ENCODE data around the gene SARNP. TPM values are rescaled to one million over a fixed set of nuclear protein-coding genes. Genes with fewer than 3 reads are reported as not detected.

SARNP gene
- total and polyA plus RNA-seq, 9 donors, result 48.0 to 89.3 (median 59.7) TPM

- 39 to 55% (median 42%) methylated on average over 1 of the region's 1 CpG for WGBS, 3 donors
- Histone ChIP-seq H3K4me1 (ENCODE audit: insufficient read depth) (peaks cover 4% of the 10 kb centered on the region), H3K27me3 (no peaks in the 10 kb centered on the region), H3K4me3 (no peak overlapping the region), H3K27ac (no peak overlapping the region), H3K36me3 (no peaks in the 10 kb centered on the region), H3K9me3 (no peaks in the 10 kb centered on the region)
- TF ChIP-seq CTCF (IDR thresholded peaks at IDR 0.05) (no peak), POLR2A (IDR thresholded peaks at IDR 0.05) (no peak), EP300 (IDR thresholded peaks at IDR 0.05) (no peak)
- no peak for DNase-seq
- intact Hi-C loops (cut with DNase I), result loop anchor here in 1 of 4 donors (10.0 kb wide), 1 partner anchor 57 kb away; no protein-coding TSS in a partner anchor
Observed at GRCh38 chr12:55812088-55812487, 5.4 kb downstream of the SARNP start.

- Histone ChIP-seq H3K36me3 (no peaks in the 10 kb centered on the region), H3K9me3 (no peaks in the 10 kb centered on the region), H3K27ac (no peak overlapping the region), H3K4me1 (ENCODE audit: insufficient read depth) (peaks cover 1% of the 10 kb centered on the region), H3K4me3 (no peak overlapping the region), H3K27me3 (no peaks in the 10 kb centered on the region)
- no peak for DNase-seq
- intact Hi-C loops (cut with DNase I), result loop anchor here in 1 of 4 donors (10.0 kb wide), 1 partner anchor 64 kb away; the partner anchor contains the start of gene GDF11
- WGBS, 3 donors, result 72 to 75% (median 73%) methylated on average over 5 of the region's 5 CpGs
- TF ChIP-seq CTCF (IDR thresholded peaks at IDR 0.05) (no peak), EP300 (IDR thresholded peaks at IDR 0.05) (no peak), POLR2A (IDR thresholded peaks at IDR 0.05) (no peak)
Observed at GRCh38 chr12:55809274-55809673, 8.2 kb downstream of the SARNP start.

GRCh38 chr12:55806982-55807381 lies 10.5 kb downstream of the SARNP start:
- DNase-seq, result no peak
- Histone ChIP-seq H3K4me3 (no peak overlapping the region), H3K36me3 (no peaks in the 10 kb centered on the region), H3K27me3 (no peaks in the 10 kb centered on the region), H3K9me3 (no peaks in the 10 kb centered on the region), H3K27ac (no peak overlapping the region), H3K4me1 (ENCODE audit: insufficient read depth) (peaks cover 1% of the 10 kb centered on the region)
- 86 to 90% (median 89%) methylated on average over 8 of the region's 8 CpGs for WGBS, 3 donors
- no peak for TF ChIP-seq EP300 (IDR thresholded peaks at IDR 0.05)
- no peak for TF ChIP-seq POLR2A (IDR thresholded peaks at IDR 0.05)
- no peak for TF ChIP-seq CTCF (IDR thresholded peaks at IDR 0.05)
- intact Hi-C loops (cut with DNase I), result loop anchor here in 1 of 4 donors (10.0 kb wide), 1 partner anchor 62 kb away; the partner anchor contains the start of gene GDF11

- H3K27ac ChIP-seq, result no peak overlapping the region
- no peaks in the 10 kb centered on the region for H3K27me3 ChIP-seq
- H3K36me3 ChIP-seq, result no peaks in the 10 kb centered on the region
- H3K4me3 ChIP-seq, result no peak overlapping the region
- no peaks in the 10 kb centered on the region for H3K9me3 ChIP-seq
- DNase-seq, result no peak
- TF ChIP-seq CTCF (IDR thresholded peaks at IDR 0.05) (no peak), POLR2A (IDR thresholded peaks at IDR 0.05) (no peak)
- WGBS, 3 donors, result 81 to 84% (median 82%) methylated on average over 4 of the region's 4 CpGs
- intact Hi-C loops (cut with DNase I), result loop anchor here in 1 of 4 donors (10.0 kb wide), 1 partner anchor 53 kb away; the partner anchor contains the start of gene GDF11
- H3K4me1 ChIP-seq (ENCODE audit: insufficient read depth), result no peaks in the 10 kb centered on the region
Observed at GRCh38 chr12:55797550-55797949, 20.0 kb downstream of the SARNP start.
